Nephron (organoid): Measurements from ENCODE around the gene SLCO2A1.
A peak's percentile ranks its signal among the peaks of the same experiment; 100 is the strongest.

ENCODE experiments used
- H3K27ac Mint-ChIP-seq, 3 experiments: 2 replicates each; pipeline ENCODE4 v1.8.0; 2020; ENCODE audit warnings: mixed read lengths in 3 of 3, mild to moderate bottlenecking in 2 of 3, moderate library complexity in 1 of 3
- H3K27me3 Mint-ChIP-seq: 2 replicates; pipeline ENCODE4 v1.8.0; 2021; ENCODE audit warnings: low read depth, mild to moderate bottlenecking, moderate library complexity, mixed read lengths
- H3K36me3 Mint-ChIP-seq: 2 replicates; pipeline ENCODE4 v1.8.0; 2020; ENCODE audit warnings: low read depth, mixed read lengths
- H3K4me1 Mint-ChIP-seq: 2 replicates; pipeline ENCODE4 v1.8.0; 2020; ENCODE audit warnings: mixed read lengths
- H3K4me3 Mint-ChIP-seq, 3 experiments: 2 replicates each; pipeline ENCODE4 v1.8.0; 2020; ENCODE audit warnings: mild to moderate bottlenecking in 3 of 3, mixed read lengths in 3 of 3, moderate library complexity in 2 of 3
- H3K9me3 Mint-ChIP-seq: 2 replicates; pipeline ENCODE4 v1.8.0; 2020; ENCODE audit warnings: mixed read lengths
- TF ChIP-seq, protein P1 (sequence below), 3 experiments: fragments of 200-600 bp; sonication (generic); IDR thresholded peaks; one replicate each; pipeline ENCODE4 v1.5.0; 2021; ENCODE audit warnings: antibody characterized with exemption in 3 of 3; ENCODE audit not compliant: unreplicated experiment in 3 of 3

SLCO2A1 gene

DNA sequence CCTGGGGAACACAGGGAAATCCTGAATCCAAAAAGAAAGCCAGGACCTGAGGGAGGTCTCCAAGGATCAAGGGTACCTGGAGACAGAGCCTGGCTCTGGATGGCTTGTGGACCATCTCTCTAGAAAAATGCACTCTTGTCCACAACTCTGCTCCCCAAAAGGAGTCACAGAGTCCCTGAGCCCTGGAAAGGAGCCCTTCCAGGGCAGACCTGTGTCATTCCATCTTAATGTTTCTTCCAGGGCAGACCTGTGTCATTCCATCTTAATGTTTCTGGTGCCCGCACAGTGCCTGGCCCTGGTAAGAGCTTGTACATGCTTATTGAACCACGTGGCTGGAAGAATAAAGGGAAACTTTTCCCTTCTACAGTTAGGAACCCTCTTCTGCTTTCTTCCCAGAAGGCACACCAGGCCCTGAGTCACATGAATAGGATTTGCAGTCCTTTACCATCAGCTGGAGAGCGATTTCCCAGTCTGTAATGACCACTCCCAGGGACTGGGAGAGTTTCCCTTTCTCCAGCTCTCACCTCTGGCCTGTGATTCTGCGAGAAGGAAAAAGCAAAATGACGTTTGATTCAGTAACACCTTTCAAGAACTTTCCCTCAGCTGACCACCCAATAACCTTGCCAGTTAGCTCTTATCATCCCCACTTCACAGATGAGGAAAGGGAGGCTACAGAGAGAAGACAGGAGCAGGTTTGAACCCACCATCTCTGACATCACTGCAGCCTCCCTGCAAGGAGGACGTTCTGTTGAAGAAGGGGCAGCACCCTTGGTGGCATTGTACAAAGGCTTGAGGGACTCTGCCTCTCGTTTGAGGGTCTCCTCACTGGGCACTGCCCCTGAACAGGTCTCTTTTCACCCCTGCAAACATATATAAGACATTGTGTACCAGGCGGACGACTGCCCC lies 35.8 kb upstream of the SLCO2A1 start:
- Mint-ChIP-seq H3K4me3 (no peak overlapping the region), H3K9me3 (no peaks in the 10 kb centered on the region), H3K27ac (peak overlapping the region in 1 of 3 experiments; percentile 19), H3K4me1 (peaks cover 58% of the 10 kb centered on the region), H3K27me3 (peaks cover 3% of the 10 kb centered on the region), H3K36me3 (no peaks in the 10 kb centered on the region)
- TF ChIP-seq, protein P1, sequence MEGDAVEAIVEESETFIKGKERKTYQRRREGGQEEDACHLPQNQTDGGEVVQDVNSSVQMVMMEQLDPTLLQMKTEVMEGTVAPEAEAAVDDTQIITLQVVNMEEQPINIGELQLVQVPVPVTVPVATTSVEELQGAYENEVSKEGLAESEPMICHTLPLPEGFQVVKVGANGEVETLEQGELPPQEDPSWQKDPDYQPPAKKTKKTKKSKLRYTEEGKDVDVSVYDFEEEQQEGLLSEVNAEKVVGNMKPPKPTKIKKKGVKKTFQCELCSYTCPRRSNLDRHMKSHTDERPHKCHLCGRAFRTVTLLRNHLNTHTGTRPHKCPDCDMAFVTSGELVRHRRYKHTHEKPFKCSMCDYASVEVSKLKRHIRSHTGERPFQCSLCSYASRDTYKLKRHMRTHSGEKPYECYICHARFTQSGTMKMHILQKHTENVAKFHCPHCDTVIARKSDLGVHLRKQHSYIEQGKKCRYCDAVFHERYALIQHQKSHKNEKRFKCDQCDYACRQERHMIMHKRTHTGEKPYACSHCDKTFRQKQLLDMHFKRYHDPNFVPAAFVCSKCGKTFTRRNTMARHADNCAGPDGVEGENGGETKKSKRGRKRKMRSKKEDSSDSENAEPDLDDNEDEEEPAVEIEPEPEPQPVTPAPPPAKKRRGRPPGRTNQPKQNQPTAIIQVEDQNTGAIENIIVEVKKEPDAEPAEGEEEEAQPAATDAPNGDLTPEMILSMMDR (IDR thresholded peaks at IDR 0.05; ENCODE audit: unreplicated experiment in 3 of 3): no peak

DNA sequence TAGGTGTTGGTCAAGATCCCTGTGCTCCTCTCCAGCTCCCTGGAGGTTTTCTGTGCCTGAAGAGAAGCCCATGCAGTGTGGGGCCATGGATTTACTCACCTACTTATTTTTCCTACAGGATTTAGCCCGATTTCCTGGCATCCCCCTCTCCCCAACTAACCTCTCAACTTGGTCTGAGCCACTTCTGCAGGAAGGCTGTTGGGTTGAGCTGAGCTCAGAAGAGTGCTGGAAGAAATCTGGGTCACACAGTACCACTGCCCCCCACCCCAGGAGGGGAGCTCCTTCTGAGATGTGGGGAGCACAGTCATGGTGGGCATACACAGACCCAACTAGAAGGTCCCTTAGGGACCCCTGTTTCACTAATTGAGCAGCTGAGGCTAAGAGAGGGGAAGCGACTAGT lies 34.4 kb upstream of the SLCO2A1 start:
- Mint-ChIP-seq H3K27me3 (peaks cover 3% of the 10 kb centered on the region), H3K4me3 (no peak overlapping the region), H3K36me3 (no peaks in the 10 kb centered on the region), H3K4me1 (peaks cover 66% of the 10 kb centered on the region), H3K27ac (no peak overlapping the region), H3K9me3 (no peaks in the 10 kb centered on the region)
- TF ChIP-seq, protein P1 (IDR thresholded peaks at IDR 0.05; ENCODE audit: unreplicated experiment in 3 of 3): no peak

DNA sequence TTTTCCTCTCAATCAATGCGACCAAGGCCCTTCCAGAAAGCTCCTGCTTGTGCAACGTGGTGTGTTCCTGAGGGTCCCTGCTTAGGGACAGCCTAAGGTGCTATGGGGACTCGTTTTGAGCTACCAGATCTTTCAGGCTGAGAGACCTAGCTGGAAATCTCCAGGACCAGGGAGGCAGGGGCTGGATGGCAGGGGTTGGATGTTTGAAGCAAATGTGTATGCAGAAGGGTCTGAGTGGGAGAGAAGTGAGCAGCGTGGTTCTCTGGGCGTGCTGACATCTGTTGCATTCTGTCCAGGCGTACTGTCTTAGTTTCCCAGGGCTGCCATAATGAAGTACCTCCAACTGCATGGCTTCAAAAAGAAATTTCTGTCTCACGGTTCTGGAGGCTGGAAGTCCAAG lies 31.7 kb upstream of the SLCO2A1 start:
- Mint-ChIP-seq H3K9me3 (no peaks in the 10 kb centered on the region), H3K36me3 (no peaks in the 10 kb centered on the region), H3K4me3 (no peak overlapping the region), H3K27me3 (peaks cover 9% of the 10 kb centered on the region), H3K4me1 (peaks cover 75% of the 10 kb centered on the region), H3K27ac (no peak overlapping the region)
- TF ChIP-seq, protein P1 (IDR thresholded peaks at IDR 0.05; ENCODE audit: unreplicated experiment in 3 of 3): no peak

DNA sequence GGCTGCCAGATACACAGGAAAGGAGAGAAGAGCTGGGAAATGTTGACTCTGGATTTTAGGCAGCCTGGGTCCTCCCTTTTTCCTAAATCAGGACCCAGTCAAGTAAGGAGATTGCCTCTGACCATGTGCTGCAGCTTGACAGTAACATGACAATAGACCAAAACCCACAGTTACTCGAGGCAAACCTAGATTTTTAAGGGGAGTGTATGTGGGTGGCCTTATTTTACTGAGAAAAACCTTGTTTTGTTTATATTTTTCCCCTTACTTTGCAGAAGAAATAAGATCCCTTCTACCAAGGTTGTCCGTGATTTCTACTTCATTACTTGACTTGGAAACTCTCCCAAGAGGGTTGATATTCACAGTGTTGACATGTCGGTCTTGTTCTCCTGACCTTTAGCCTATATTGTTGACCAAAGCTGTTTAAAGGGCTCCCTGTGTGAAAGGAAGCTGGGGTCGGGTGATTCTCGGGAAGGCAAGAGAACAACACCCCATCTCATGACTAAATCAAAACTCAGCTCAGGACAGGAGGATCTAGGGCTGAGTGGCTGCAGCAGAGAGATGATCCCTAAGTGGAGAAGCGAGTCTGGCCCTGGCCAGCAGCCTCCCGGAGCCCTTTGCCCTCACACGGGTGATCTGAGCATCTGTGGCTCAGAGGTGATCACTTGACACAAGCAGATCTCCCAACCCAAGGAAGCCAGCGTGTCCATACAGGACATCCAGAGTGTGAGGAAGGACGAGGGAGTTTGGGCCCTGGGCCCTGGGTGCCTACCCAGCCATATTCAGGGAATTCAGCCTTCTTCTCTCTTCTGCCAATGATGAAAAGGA lies 31.0 kb upstream of the SLCO2A1 start:
- Mint-ChIP-seq H3K27ac (peak overlapping the region; percentile 24 to 45 (median 38)), H3K36me3 (no peaks in the 10 kb centered on the region), H3K9me3 (no peaks in the 10 kb centered on the region), H3K4me3 (peak overlapping the region in 1 of 3 experiments; percentile 29), H3K27me3 (peaks cover 9% of the 10 kb centered on the region), H3K4me1 (peaks cover 73% of the 10 kb centered on the region)
- TF ChIP-seq, protein P1 (IDR thresholded peaks at IDR 0.05; ENCODE audit: unreplicated experiment in 3 of 3): no peak

DNA sequence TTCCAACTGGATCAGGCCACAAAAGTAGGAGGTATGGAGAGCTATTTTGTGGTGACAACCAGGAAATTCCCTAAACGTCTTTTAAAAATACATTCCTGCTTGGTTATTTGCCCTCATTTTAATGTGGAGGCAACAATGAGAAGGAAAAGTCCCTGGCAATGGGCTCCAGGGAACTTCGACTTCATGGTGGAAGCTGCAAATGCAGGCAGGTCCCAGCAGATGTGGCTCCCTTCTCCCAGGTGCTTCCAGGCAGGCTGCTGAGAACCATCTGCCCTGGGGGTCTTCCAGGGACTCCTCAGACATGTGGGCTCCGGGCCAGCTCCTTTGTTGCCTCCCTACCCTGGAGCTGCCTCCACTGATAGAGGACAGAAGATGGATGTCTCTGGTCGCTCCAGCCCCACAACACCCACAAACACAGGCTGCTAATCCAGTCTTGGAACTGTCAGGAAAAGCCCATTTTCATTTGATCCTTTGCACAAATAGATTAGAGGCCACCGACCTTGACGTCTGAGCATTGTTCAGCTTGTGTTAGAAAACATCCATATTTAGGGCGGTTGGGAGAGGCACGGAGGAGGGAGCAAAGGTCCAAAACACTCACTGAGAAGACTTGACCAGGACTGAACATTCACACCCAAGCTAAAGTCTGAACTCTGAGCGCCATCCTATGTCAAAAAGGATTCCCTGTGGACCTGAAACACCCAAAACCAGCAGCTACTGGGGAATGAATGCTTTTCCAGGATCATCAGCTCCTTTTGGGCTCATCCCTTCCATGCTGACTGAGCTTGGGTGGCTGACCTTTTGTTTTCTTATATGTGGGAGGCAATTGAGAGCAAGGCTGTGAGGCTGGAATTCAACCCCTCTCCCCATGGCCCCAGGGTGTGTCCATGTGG lies 30.2 kb upstream of the SLCO2A1 start:
- Mint-ChIP-seq H3K36me3 (no peaks in the 10 kb centered on the region), H3K27me3 (peaks cover 12% of the 10 kb centered on the region), H3K4me3 (peak overlapping the region in 1 of 3 experiments; percentile 29), H3K27ac (peak overlapping the region in 2 of 3 experiments; percentile 38 to 45), H3K9me3 (no peaks in the 10 kb centered on the region), H3K4me1 (peaks cover 73% of the 10 kb centered on the region)
- TF ChIP-seq, protein P1 (IDR thresholded peaks at IDR 0.05; ENCODE audit: unreplicated experiment in 3 of 3): no peak
